Endothelial cell of umbilical vein (primary cell): ENCODE results near the gene PCDHGC3.

Experiments used
- CTCF ChIP-seq, 2 donors: IDR thresholded peaks; 1 replicate in 1 of 2; 2 replicates in 1 of 2; pipeline ENCODE4 v1.5.1; 2011; ENCODE audit warnings: low read length in 2 of 2, mild to moderate bottlenecking in 2 of 2, moderate library complexity in 2 of 2, control low read depth in 1 of 2, inconsistent platforms in 1 of 2, low read depth in 1 of 2; ENCODE audit not compliant: insufficient read depth in 1 of 2; ENCODE audit errors: extremely low read depth in 1 of 2
- POLR2A ChIP-seq: IDR thresholded peaks from 2 replicates; pipeline ENCODE4 v1.6.1; 2012; ENCODE audit warnings: low read depth, mild to moderate bottlenecking, control low read depth, low read length

DNA sequence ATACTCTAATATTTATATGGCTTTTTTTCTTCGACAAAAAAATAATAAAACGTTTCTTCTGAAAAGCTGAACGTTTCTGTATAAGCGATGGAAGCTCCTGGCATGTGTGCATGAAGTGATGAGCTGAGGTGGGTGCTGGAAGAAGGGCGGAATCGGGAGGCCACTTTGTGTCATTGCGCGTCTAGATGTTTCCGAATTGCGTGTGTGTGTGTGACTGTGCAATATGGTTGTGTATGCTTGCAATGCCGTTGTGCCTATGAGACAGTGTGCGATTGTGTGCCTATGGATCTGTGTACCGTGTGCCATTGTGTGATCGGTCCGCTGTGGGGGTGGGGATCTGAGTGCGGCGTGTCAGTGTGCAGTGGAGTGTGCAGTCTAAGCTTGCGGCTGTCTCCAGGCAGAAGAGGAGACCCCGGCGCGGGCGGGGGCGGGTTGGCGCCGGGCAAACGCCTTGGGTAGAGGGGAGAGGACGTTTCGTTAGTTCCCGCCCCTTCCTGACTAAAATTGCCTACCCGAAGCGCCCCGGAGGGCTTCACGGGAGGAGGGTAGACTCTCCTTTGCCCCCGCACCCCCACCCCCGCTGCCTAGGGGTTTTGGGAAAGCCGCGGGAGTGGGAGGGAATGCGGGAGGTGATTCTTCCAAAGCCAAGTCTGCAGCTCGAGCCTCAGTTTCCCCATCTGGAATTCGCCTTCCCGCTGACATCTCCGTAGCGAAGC is 37.3 kb downstream of the PCDHGC3 start:
- TF ChIP-seq CTCF (IDR thresholded peaks at IDR 0.05; ENCODE audit: extremely low read depth in 1 of 2, insufficient read depth in 1 of 2, low read depth in 1 of 2, low read length in 2 of 2) (no peak), POLR2A (no peak)
